Thoracic aorta (tissue), 2 donors: ENCODE measurements around the gene ZNF142. TPM values are rescaled to one million over a fixed set of nuclear protein-coding genes. Genes with fewer than 3 reads are reported as not detected.

Source experiments
- ATAC-seq: fragments of 150-250 bp; one replicate; pipeline ENCODE4 v1.8.0; 2017; ENCODE audit warnings: low read depth; ENCODE audit not compliant: insufficient number of reproducible peaks, low FRiP score
- DNase-seq: peaks from one replicate; pipeline ENCODE4 v3.0.0-alpha.2; 2020; ENCODE audit warnings: low spot score
- H3K27ac ChIP-seq, 2 donors: fragments of 200-600 bp; sonication (generic); 1 replicate in 1 of 2; 2 replicates in 1 of 2; pipeline ENCODE4 v1.5.1; 2016; ENCODE audit warnings: mild to moderate bottlenecking in 2 of 2, moderate library complexity in 2 of 2
- H3K27me3 ChIP-seq: fragments of 200-600 bp; sonication (generic); replicated peaks from 2 replicates; pipeline ENCODE4 v1.6.0; 2016; ENCODE audit warnings: mild to moderate bottlenecking; ENCODE audit not compliant: insufficient read depth
- H3K36me3 ChIP-seq: fragments of 200-600 bp; sonication (generic); one replicate; pipeline ENCODE4 v1.5.1; 2016
- H3K4me1 ChIP-seq, 2 donors: fragments of 200-600 bp; sonication (generic); 1 replicate in 1 of 2; 2 replicates in 1 of 2; pipeline versions ENCODE4 v1.5.1 to v1.6.0; 2016; ENCODE audit warnings: low read depth in 2 of 2, mild to moderate bottlenecking in 1 of 2; ENCODE audit not compliant: control insufficient read depth in 1 of 2
- H3K4me3 ChIP-seq: fragments of 200-600 bp; sonication (generic); 2 replicates; pipeline ENCODE4 v1.5.1; 2016; ENCODE audit warnings: mild to moderate bottlenecking
- H3K9me3 ChIP-seq: fragments of 200-600 bp; sonication (generic); 2 replicates; pipeline ENCODE4 v1.5.1; 2016
- total RNA-seq, 2 donors: library from RNA; depleted of rRNA; stranded (reverse); fragments of >200 nt; gene quantifications; one replicate each; pipeline versions ENCODE4 v1.1.0 to v1.2.3, GENCODE V29; 2016
- TF ChIP-seq, protein P1 (sequence below): fragments of 200-600 bp; sonication (generic); IDR thresholded peaks from one replicate; pipeline ENCODE4 v1.5.1; 2019; ENCODE audit warnings: antibody characterized with exemption

ZNF142 gene
- total RNA-seq, 2 donors from 2014 or later = 27.9 to 47.9 TPM

DNA sequence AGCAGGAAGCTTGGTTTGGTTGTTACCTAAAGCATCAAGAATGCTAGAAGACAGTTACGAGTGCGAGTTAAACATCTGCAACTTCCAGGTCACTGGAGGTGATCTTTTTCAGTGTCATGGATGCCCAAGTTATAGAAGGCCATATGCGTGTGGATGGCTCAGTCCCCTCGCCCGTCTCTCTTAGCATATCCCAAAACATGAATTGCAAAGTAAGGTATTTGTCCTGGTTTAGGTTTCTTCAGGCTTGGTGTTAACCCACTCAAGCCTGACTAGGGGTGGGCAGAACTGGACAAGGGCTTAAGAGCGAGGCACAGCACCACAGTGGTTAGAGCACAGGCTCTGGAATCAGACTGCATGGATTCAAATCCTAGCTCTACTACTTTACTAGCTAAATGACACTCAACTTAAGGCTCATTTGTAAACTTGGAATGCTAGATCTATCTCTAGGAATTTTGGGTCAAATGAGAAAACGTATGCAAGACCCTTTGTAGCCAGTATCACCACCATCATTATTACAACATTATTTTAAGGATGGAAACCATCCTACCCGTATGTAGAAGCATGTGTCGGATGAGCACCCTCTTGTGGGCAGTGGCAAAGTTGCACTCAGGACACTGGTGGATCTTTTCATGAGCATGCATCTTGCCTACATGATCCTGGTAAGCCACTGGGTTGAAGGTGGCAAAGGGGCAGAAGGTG is 11.2 kb downstream of the ZNF142 start:
- Histone ChIP-seq H3K27me3 (no peaks in the 10 kb centered on the region), H3K27ac (no peak overlapping the region), H3K4me1 (no peaks in the 10 kb centered on the region), H3K36me3 (peaks cover 80% of the 10 kb centered on the region), H3K9me3 (no peaks in the 10 kb centered on the region), H3K4me3 (no peak overlapping the region)
- TF ChIP-seq, protein P1, sequence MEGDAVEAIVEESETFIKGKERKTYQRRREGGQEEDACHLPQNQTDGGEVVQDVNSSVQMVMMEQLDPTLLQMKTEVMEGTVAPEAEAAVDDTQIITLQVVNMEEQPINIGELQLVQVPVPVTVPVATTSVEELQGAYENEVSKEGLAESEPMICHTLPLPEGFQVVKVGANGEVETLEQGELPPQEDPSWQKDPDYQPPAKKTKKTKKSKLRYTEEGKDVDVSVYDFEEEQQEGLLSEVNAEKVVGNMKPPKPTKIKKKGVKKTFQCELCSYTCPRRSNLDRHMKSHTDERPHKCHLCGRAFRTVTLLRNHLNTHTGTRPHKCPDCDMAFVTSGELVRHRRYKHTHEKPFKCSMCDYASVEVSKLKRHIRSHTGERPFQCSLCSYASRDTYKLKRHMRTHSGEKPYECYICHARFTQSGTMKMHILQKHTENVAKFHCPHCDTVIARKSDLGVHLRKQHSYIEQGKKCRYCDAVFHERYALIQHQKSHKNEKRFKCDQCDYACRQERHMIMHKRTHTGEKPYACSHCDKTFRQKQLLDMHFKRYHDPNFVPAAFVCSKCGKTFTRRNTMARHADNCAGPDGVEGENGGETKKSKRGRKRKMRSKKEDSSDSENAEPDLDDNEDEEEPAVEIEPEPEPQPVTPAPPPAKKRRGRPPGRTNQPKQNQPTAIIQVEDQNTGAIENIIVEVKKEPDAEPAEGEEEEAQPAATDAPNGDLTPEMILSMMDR = peak; percentile 67
- ATAC-seq (no peak), DNase-seq (no peak)

DNA sequence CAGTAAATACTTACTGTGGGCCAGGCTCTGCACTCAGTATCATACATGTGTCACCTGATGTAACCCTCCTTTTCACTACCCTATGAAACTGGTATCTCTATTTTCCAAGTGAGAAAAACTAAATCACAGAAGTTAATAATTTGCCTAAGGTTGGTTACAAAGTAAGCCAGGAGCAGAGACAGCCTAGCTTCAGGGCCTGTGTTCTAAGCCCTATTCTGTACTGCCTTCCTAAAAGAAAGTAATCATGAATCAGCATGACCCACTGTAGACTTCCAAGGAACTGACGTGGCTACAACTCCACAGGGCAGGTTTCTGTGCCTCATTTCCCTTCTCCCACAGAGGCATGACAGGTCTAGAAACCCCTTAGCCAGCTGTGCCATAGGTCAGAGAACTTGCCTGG is 14.3 kb downstream of the ZNF142 start:
- Histone ChIP-seq H3K4me1 (no peaks in the 10 kb centered on the region), H3K9me3 (no peaks in the 10 kb centered on the region), H3K36me3 (peaks cover 79% of the 10 kb centered on the region), H3K4me3 (no peak overlapping the region), H3K27ac (no peak overlapping the region), H3K27me3 (no peaks in the 10 kb centered on the region)
- ATAC-seq (no peak), DNase-seq (no peak)
- TF ChIP-seq, protein P1 = no peak

DNA sequence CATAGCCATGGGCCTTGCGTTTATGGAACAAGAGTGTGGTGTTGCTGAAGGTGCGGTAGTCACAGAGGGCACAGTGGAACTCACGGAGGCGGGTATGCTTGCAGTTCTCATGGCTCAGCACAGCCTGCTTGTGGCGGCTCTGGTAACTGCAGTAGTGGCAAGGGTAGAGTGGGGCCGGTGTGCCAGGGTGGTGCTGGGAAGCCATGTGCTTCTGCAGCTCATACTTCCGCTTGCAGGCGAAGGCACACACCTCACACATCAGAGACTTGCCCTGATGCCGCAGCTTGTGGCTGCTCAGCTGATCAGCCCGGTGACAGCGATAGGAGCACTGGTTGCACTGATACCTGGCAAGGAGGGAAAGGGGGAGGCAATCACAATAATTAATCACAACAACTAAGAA is 14.7 kb downstream of the ZNF142 start:
- DNase-seq (no peak), ATAC-seq (no peak)
- Histone ChIP-seq H3K36me3 (peaks cover 79% of the 10 kb centered on the region), H3K27me3 (no peaks in the 10 kb centered on the region), H3K4me1 (no peaks in the 10 kb centered on the region), H3K4me3 (no peak overlapping the region), H3K27ac (no peak overlapping the region), H3K9me3 (no peaks in the 10 kb centered on the region)
- TF ChIP-seq, protein P1 = no peak

DNA sequence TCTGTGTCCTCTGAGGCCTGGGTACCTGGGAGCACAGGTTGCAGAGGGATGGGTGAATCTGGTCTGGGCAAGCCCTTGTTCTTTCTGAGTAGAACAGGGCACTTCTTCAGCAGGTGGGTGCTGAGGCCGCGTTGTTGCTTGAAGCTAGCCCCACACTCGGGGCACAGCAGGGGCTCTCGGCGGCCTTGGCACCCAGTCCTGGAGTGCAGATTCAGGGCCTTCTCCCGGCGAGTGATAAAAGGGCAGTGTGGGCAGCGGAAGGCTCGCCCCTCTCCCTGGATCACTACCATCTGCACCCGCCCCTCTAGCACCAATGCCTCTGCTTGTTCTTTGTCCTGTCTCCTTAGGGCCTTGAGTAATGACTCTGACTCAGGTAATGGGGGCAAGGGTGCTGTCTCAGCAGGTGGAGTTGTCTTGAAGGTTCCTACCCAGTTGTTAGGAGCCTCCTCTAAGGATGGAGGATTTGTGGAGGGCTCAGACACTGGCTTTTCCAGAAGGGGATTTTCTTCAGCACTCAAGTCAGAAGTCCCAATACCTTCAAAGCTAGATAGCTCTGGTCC is 15.6 kb downstream of the ZNF142 start:
- TF ChIP-seq, protein P1 = no peak
- H3K27ac ChIP-seq = no peak overlapping the region
- H3K9me3 ChIP-seq = no peaks in the 10 kb centered on the region
- H3K4me1 ChIP-seq = no peaks in the 10 kb centered on the region
- ATAC-seq = no peak
- H3K36me3 ChIP-seq = peaks cover 78% of the 10 kb centered on the region
- H3K27me3 ChIP-seq = no peaks in the 10 kb centered on the region
- no peak overlapping the region for H3K4me3 ChIP-seq
- no peak for DNase-seq

DNA sequence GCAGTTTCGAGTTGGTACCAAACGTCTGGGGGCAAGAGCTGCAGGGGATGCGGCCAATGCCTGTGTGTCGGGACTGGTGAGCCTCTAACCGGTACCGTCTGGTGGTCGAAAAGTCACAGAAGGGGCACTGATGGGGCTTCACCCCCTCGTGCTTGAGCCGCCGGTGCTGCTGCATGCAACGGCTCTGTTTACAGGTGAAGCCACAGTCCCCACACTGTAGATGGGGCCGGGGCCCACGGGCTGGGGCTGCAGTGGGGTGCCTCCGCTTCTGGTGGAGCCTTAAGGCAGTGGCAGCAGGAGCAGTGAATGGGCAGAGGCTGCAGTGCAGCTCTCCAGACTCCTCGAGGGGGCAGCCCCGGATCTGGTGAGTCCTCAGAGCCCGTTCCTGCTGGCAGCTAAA is 16.6 kb downstream of the ZNF142 start:
- Histone ChIP-seq H3K27ac (no peak overlapping the region), H3K9me3 (no peaks in the 10 kb centered on the region), H3K27me3 (no peaks in the 10 kb centered on the region), H3K36me3 (peaks cover 78% of the 10 kb centered on the region), H3K4me1 (no peaks in the 10 kb centered on the region), H3K4me3 (no peak overlapping the region)
- DNase-seq = no peak
- no peak for ATAC-seq
- TF ChIP-seq, protein P1 = no peak
